Heart left ventricle (tissue), 13 donors: Measurements from ENCODE around the gene CAPRIN2.

Experiments used
- POLR2A ChIP-seq, 2 donors: fragments of 450-650 bp; IDR thresholded peaks; one replicate each; pipeline ENCODE4 v1.6.1; 2017; ENCODE audit warnings: antibody characterized with exemption in 2 of 2, mild to moderate bottlenecking in 2 of 2, moderate library complexity in 2 of 2
- TF ChIP-seq, protein P1 (sequence below), 12 donors: fragments of 200-600 bp; sonication (generic) in 4 of 12; IDR thresholded peaks; one replicate each; pipeline versions ENCODE4 v1.5.0 to v1.8.0; 2018 to 2022; ENCODE audit warnings: antibody characterized with exemption in 12 of 12, mild to moderate bottlenecking in 5 of 12
- donor health status: ischemic (EF 13 %, LVEDD 7.1; RV severe dilation, severe dysfunction).
- donor health status: DM: no; HTN: yes; CAD: no.
- donor health status: DM: no; HTN: no; CAD: no.
- donor health status: ischemic (EF 25% LVEDD 6.9; RV normal size, moderate dysfunction).
- donor health status: ischemic (EF 25% LVEDD 5.7; RV mildly dilated, moderate dysfunction).
- donor health status: ischemic (EF 35%, LVEDD 5.7; RV mildly dilated, moderate dysfunction).
- donor health status: nonischemic (EF 11% LVEDD 7.7; RV severe dilation, severe dysfunction).
- donor health status: DM: yes; HTN: yes; CAD: no.
- donor health status: PGD.
- donor health status: ischemic (EF 29% LVEDD 5.4; RV normal size, mild dysfunction).
- donor health status: nonischemic (EF 23%, LVEDD 6.1; RV moderate dilation, normal function).

DNA sequence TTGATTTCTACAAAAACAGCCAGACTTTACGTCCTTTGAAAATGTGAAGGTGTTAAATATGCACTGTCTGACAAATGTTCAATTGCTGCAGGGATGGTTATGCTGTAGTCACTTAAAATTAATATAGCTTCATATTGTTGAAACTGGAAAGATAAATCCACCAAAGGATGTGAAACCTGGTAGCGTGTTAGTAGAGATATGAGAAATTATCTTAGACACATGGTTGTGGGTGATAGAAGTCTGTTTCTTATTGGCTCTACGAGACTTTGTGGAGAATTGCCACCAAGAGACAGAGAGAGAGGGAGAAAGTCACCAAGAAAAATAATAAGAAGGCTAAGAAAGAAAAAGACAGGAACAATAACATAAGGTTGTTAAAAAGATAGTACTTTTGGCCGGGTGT lies 2.6 kb upstream of the CAPRIN2 start:
- TF ChIP-seq, protein P1, sequence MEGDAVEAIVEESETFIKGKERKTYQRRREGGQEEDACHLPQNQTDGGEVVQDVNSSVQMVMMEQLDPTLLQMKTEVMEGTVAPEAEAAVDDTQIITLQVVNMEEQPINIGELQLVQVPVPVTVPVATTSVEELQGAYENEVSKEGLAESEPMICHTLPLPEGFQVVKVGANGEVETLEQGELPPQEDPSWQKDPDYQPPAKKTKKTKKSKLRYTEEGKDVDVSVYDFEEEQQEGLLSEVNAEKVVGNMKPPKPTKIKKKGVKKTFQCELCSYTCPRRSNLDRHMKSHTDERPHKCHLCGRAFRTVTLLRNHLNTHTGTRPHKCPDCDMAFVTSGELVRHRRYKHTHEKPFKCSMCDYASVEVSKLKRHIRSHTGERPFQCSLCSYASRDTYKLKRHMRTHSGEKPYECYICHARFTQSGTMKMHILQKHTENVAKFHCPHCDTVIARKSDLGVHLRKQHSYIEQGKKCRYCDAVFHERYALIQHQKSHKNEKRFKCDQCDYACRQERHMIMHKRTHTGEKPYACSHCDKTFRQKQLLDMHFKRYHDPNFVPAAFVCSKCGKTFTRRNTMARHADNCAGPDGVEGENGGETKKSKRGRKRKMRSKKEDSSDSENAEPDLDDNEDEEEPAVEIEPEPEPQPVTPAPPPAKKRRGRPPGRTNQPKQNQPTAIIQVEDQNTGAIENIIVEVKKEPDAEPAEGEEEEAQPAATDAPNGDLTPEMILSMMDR (IDR thresholded peaks at IDR 0.05) = no peak
- TF ChIP-seq POLR2A (IDR thresholded peaks at IDR 0.05) = no peak
